Stimulated activated CD8-positive, alpha-beta memory T cell treated with anti-CD3 and anti-CD28 coated beads, Interleukin-7, amount 100 ng/mL, for 48 hours (primary cell): ENCODE measurements around the gene BCLAF3.
A peak's percentile ranks its signal among the peaks of the same experiment; 100 is the strongest.

ENCODE experiments used
- DNase-seq, 2 donors: peaks; one replicate each; pipeline ENCODE4 v3.0.0-alpha.2; 2020; ENCODE audit warnings: low read depth in 1 of 2; ENCODE audit errors: extremely low read depth in 1 of 2

BCLAF3 gene

DNA sequence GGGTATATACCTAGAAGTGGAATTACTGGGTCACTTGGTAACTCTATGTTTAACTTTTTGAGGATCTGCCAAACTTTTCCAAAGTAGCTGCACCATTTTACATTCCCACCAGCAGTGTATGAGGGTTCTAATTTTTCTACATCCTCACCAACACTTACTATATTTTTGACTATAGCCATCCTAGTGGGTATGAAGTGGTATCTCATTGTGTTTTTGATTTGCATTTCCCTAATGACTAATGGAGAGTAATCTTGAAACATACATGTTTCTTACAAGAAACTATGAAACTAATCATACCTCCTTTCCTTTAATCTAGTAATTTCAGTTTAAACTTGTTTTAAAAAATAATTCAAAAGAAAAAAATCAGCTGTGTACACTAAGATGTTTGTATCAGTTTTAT lies 17.9 kb downstream of the BCLAF3 start:
- DNase-seq: no peak

DNA sequence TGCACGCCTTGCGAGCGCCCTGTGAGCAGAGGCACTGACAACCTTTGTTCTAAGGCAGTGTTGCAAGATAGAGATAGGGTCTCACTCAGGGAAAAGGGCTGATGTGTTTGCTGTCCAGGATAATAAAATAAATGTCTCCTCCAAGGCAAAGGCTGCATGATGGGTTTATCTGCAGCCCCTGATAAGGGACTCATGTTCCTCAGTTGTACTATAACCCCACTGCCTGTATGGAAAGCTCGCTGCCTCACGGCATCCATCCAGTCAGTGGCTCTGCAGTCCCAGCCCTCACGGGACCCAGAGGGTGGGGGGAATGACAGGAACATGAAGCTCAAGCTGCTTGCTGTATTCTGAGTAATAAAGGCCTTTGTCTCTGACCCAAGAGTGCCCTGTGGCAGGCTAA lies 22.6 kb downstream of the BCLAF3 start:
- DNase-seq: no peak

DNA sequence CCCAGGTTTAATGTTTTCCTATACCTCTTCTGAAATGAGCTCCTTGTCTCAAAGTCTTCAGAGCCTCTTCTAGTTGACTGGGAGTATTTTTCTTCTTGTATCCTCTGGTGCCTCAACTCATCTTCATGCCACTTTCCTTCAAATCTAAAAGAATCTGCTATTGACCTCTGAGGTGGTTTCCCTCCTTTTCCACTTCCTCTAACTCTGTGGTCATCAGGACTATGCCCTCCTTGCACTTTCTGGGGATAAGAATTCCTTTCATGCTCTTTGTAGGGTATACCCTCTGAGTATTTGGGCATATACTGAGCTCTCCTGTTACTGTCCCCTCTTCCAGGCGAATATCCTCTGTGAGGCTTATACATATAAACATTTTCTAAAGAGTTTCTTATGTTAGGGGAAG lies 24.8 kb downstream of the BCLAF3 start:
- no peak for DNase-seq

DNA sequence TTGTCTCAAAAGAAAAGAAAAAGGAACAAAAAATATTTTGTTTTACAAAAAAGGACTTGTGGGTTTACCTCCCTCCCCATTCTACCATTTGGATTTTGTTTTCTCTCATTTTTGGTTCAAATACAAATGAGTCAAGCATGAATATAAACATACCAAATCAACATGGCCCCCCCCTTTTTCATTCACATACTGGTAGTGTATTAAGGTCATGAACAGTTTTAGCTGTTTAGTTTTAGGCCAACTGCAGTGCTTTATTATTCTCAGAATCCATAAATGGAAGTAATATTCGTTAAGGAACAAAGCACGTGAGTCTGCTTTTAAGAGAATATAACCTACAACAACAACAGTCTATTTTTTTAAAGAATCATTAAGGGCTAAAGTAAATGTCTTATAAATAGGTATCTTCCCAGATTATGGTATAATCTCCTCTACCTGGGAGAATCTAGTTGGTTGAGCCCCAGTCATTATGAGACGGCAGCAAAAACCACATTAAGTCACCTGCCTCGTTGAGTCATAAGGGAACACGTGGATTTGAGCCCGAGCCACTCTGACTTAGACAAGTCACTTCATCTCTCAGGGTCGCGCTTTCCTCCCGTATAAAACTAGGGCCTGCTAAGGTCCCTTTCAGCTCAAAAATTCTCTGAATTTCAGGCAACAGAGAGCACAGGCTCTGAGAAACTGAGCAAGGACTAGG lies 26.7 kb downstream of the BCLAF3 start:
- peak; percentile 0 to 25 for DNase-seq

DNA sequence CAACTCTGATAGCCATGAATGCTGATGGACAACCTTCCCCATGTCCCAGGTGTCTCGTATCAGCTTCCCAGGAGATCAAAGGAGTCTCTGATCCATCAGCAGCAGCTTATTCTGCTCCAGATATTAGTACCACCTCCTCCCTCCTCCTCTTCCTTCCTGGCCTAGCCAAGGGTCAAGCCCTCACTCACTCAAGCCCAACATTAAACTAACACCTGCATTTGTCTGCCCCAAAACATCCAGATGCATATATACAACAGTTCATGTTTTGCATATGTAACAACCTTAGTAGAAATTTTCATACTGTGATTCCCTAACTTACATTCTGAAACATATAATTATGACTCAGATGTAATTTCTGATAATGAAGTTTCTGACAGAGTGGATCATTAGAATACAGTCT lies 29.9 kb downstream of the BCLAF3 start:
- DNase-seq: no peak

DNA sequence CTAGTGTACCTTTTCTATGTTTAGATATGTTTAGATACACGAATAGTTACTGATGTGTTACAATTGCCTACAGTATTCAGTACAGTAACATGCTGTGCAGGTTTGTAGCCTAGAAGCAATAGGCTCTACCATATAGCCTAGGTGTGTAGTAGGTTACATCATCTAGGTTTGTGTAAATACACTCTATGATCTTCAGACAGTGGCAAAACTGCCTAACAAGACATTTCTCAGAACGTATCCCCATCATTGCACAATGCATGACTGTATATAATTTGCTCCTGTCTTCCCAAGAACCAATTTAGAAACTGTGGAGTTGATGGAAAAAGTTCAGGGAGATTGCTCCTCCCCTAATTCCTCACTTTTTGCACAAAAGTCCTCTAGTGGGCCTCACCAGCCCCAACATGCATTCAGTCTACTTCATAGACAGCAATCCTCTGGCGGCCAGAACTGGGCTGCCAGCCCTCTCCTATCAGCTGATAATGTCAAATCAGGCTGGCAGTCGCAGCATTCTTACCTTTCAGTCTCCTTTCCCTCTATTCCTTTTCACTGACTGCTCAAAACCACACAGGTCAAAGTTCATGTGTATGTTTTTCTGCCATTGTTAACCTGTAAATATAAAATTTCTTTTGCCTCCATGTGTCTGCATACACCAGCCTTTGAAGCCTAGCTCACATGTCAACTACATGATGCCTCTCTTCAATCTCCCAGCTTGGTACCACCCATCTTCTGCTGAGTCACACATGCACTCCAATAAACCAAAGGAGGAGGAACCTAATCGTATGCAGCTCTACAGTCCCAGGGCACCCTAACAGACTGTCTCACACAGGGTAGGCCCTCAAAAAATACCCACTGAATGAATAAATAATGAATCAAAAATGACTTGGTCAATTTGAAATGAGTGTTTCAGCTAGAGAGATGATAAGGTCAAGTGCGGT lies 32.0 kb downstream of the BCLAF3 start:
- no peak for DNase-seq

DNA sequence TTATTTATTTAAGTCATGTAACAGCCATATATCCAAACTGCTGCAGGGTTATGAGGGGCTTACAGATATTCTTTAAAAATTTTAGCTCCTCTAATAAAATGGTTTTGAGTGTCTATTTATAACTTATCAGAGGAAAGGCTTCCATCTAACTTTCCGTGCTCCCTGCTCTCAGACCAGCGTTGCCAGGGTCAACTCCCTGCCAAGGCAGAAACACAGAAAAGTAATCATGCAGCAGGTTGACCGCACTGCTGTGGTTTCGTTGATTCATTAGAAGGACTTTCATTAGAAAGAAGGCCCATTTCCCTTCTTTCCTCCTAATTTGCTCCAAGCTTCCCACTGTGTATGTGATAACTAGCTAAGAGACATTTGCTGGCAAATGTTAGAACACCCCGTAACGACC lies 33.9 kb downstream of the BCLAF3 start:
- DNase-seq: no peak

DNA sequence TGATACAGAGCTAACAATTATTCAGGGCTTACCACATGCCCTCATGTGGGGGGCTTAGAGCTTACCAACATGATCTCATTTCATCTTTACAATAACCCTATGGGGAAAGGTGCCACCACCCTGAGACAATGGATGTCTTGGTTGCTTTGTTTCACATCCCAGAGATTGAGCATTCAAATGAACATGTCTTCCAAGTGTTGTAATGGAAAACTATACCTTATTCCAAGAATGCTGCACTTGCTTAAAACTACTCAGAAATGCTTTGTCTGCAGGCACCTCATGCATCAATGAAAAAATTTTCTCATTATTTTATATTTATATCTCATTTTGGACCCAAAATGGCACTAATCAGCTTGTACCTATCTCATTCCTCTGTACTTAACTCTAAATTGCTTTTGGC lies 34.6 kb downstream of the BCLAF3 start:
- DNase-seq: no peak

DNA sequence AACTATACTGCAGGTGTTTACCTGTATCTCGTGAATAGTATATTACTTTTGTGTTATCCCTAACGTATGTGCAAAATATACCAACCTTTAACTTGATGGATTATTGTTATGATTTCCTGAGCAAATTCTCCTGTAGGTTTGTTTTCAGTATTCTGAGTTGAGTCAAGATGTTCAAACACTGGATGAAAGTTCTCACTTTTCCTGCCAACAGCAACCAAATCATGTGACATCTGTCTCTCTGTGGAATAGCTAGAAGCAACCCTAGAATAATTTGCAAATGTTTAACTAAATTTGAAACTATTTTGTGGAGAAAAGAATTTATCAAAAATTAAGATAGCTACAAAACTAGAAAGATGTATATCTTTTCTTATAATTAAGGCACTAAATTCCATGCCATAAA lies 35.6 kb downstream of the BCLAF3 start:
- no peak for DNase-seq

DNA sequence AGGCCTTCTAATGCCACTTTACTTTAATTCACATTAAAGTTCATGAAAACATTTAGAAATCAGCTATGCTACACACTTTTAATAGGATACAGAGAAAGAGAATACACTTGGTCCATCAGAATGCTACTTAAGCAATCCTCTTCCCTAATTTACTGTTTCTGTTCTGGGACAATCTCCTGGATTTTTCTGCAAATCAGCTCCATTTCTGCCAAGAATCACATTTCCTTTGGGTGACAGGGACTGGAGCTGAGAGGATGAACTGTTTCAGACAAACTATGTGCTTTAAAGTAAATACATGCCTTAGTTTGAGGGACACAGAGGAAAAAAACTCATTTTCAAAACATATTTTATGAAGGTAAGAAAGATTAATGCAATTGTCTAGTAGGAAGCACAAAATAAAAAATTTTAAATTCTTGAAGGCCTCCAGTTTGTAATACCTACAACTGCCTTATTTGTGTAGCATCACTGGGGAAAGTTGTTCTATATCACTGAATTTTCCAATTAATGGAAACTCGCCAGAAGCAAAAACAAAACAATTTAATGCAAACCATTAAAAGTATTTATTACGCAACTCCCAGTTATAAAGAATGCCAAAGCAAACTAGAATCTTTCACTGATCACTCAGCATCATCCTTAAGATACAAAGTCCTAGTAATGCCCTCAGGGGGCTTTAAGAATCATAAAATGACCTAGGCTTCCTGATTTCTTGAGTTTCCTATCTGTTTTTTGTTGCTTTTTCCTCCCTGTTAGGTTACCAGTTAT lies 36.3 kb downstream of the BCLAF3 start:
- no peak for DNase-seq

DNA sequence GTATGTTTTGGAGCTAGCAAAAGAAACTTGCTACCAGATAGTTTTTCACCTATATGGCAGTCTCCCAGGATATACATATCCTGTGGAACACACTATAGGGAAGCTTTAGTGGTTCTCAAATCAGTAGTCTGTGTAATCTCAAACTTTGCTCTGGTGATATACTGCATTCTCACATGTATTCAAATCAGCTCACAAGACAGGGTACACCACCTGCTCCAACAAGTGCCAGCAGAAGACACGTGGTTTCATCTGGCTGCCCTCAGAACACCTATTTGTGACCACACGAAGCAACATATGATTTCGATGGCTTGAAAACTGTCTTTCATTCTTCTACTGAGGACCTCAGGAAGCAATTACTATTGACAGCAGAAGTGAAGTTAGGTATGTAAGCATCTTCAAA lies 37.7 kb downstream of the BCLAF3 start:
- DNase-seq: no peak

DNA sequence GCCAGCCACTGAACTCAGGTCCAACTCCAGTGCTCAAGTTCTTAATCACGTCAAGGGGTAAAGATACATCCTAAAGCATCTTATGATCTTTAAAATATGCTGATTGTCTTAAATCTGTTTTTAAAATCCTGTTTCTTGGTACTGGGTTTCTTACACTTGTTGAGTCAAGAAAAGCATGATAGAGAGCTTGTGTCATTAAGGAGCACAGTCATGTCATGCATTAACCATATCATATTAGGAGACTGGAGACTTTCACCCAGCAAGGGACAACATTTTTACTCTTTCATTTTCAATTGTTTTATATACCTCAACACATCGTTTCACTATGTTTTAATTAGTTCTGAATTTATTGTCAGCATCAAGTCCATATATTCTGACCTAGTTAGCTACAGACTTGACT lies 41.5 kb downstream of the BCLAF3 start:
- DNase-seq: no peak

DNA sequence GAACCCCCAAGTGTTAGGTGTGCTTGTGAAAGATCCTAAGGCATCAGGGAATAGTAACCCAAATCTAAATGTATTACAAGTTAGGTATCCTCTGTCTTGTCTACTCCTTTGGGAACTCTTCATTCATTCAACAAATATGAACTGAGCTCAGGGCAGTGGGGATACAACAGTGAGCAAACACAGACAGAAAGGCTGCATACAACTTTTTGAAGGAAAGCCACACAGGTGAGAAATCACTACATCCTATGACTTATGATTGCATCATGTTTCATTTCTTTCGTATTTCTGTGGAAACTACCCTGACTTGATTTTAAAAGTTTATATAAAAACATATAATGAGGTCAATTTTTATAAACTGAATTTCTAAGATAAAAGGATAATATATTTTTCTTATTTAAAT lies 43.2 kb downstream of the BCLAF3 start:
- no peak for DNase-seq
